K562 (cell line): ENCODE results near the gene IFIT5. TPM values are rescaled to one million over a fixed set of nuclear protein-coding genes. Genes with fewer than 3 reads are reported as not detected.

Experiments
- ATAC-seq: fragments of 200-7000 bp; cut with Tn5 transposase; 3 replicates; pipeline ENCODE4 v1.9.1; 2020; ENCODE audit warnings: moderate library complexity
- BruUV-seq: library from RNA; stranded (reverse); fragments of 400-500 nt; replicated peaks from 2 replicates; lab custom pipeline; 2021; lab: Mats Ljungman, UMichigan
- CTCF ChIA-PET: fragments of 300-600 bp; formaldehyde crosslinking; extraction: SDS; loops from one replicate; lab custom pipeline; 2021; ENCODE audit warnings: low intra/inter-chr PET ratio; lab: Yijun Ruan, JAX
- POLR2A ChIA-PET: fragments of 300-600, 350-650 bp; sonication (Branson Sonifier 250); formaldehyde crosslinking; extraction: SDS; loops from one replicate; lab custom pipeline; 2021; ENCODE audit warnings: antibody characterized with exemption, inconsistent platforms; lab: Yijun Ruan, JAX
- DNase-seq, 4 experiments: peaks; one replicate each; pipeline versions ENCODE4 v3.0.0 to v3.0.0-alpha.2; 2011 to 2018; ENCODE audit warnings: low spot score in 3 of 4, mixed read lengths in 3 of 4; ENCODE audit errors: extremely low read depth in 1 of 4
- FAIRE-seq: peaks from 2 replicates; lab custom pipeline; 2011; peaks lifted over from hg19 to GRCh38; lab: Jason Lieb, UNC
- H2AFZ ChIP-seq: 2 replicates; pipeline ENCODE4 v1.6.0; 2011; ENCODE audit warnings: low read depth, low read length, control low read depth, inconsistent platforms
- H3K27ac ChIP-seq: fragments of 200-600 bp; 3 replicates; pipeline ENCODE4 v1.8.0; 2011; ENCODE audit warnings: low read depth, mild to moderate bottlenecking, control low read depth, inconsistent platforms, low read length, moderate library complexity, mixed read lengths; ENCODE audit errors: extremely low read depth
- H3K27me3 ChIP-seq, 2 experiments: fragments of 300-600 bp in 1 of 2; 2 replicates in 1 of 2; 3 replicates in 1 of 2; pipeline versions ENCODE4 v1.6.0 to v1.8.0; 2011; ENCODE audit warnings: inconsistent platforms in 2 of 2, low read length in 2 of 2, mild to moderate bottlenecking in 1 of 2, mixed read lengths in 1 of 2, moderate library complexity in 1 of 2; ENCODE audit not compliant: control insufficient read depth in 2 of 2, insufficient read depth in 2 of 2
- H3K36me3 ChIP-seq: fragments of 300-600 bp; 3 replicates; pipeline ENCODE4 v1.8.0; 2011; ENCODE audit warnings: mild to moderate bottlenecking, low read length, inconsistent platforms; ENCODE audit not compliant: control insufficient read depth, insufficient read depth
- H3K4me1 ChIP-seq, 2 experiments: fragments of 200-600 bp in 1 of 2; replicated peaks in 1 of 2; 2 replicates in 1 of 2; 3 replicates in 1 of 2; pipeline versions ENCODE4 v1.5.1 to v1.8.0; 2011; ENCODE audit warnings: inconsistent platforms in 2 of 2, low read length in 2 of 2, mild to moderate bottlenecking in 1 of 2, mixed read lengths in 1 of 2, moderate library complexity in 1 of 2; ENCODE audit not compliant: control insufficient read depth in 2 of 2, insufficient read depth in 2 of 2
- H3K4me2 ChIP-seq: 2 replicates; pipeline ENCODE4 v1.6.1; 2011; ENCODE audit warnings: low read length, control low read depth, inconsistent platforms, mixed read lengths; ENCODE audit not compliant: insufficient read depth
- H3K4me3 ChIP-seq: fragments of 200-600 bp; sonication (generic), shearing (Covaris generic); 2 replicates; pipeline ENCODE4 v1.5.1; 2016; ENCODE audit warnings: control low read depth, inconsistent platforms
- H3K79me2 ChIP-seq: fragments of 200-600 bp; 3 replicates; pipeline ENCODE4 v1.8.0; 2011; ENCODE audit warnings: low read length, inconsistent platforms; ENCODE audit not compliant: control insufficient read depth, insufficient read depth
- H3K9ac ChIP-seq, 2 experiments: 2 replicates each; pipeline versions ENCODE4 v1.6.0 to v1.6.1; 2011; ENCODE audit warnings: low read depth in 2 of 2, low read length in 2 of 2, control low read depth in 1 of 2, inconsistent platforms in 1 of 2, mild to moderate bottlenecking in 1 of 2, mixed read lengths in 1 of 2; ENCODE audit not compliant: insufficient read depth in 1 of 2
- H3K9me1 ChIP-seq: one replicate; pipeline ENCODE4 v1.6.0; 2011; ENCODE audit warnings: inconsistent platforms, mild to moderate bottlenecking, low read length, moderate library complexity; ENCODE audit not compliant: control insufficient read depth, insufficient read depth
- H3K9me3 ChIP-seq: replicated peaks from 2 replicates; pipeline ENCODE4 v1.5.1; 2011; ENCODE audit warnings: low read depth, low read length, inconsistent platforms; ENCODE audit not compliant: control insufficient read depth, insufficient read depth
- H4K20me1 ChIP-seq: replicated peaks from 2 replicates; pipeline ENCODE4 v1.6.1; 2011; ENCODE audit warnings: low read length, inconsistent platforms, mixed read lengths; ENCODE audit not compliant: control insufficient read depth, insufficient read depth
- DIDO1 ChIP-seq: fragments of 450-650 bp; IDR thresholded peaks from 2 replicates; pipeline ENCODE4 v1.6.1; 2016; ENCODE audit warnings: low read depth, missing biosample characterization, missing genetic modification characterization
- OTX1 ChIP-seq: fragments of 450-650 bp; formaldehyde crosslinking; IDR thresholded peaks from 2 replicates; pipeline ENCODE4 v1.4.0; 2022; ENCODE audit warnings: mild to moderate bottlenecking
- PHB2 ChIP-seq: fragments of 450-650 bp; IDR thresholded peaks from 2 replicates; pipeline ENCODE4 v1.6.1; 2017; ENCODE audit warnings: low read depth
- PHF21A ChIP-seq: fragments of 450-650 bp; IDR thresholded peaks from 2 replicates; pipeline ENCODE4 v1.6.1; 2017; ENCODE audit warnings: low read depth, borderline replicate concordance
- SMARCA5 ChIP-seq: fragments of 450-650 bp; IDR thresholded peaks from 2 replicates; pipeline ENCODE4 v1.6.1; 2016
- TEAD4 ChIP-seq, 2 experiments: sonication (generic) in 1 of 2; formaldehyde crosslinking in 1 of 2; IDR thresholded peaks; 2 replicates each; pipeline versions ENCODE4 v1.6.1 to v1.8.0; 2012 to 2022; ENCODE audit warnings: borderline replicate concordance in 1 of 2, inconsistent platforms in 1 of 2, low read length in 1 of 2, mild to moderate bottlenecking in 1 of 2, missing genetic modification reagents in 1 of 2
- ZSCAN29 ChIP-seq: fragments of 450-650 bp; IDR thresholded peaks from 2 replicates; pipeline ENCODE4 v1.6.1; 2017
- WGBS: fragments of 100-300 bp; shearing (Covaris generic); methylation state at CpG from one replicate; pipeline ENCODE4 v1.1.6; 2016; ENCODE audit warnings: low coverage, mixed read lengths; ENCODE audit not compliant: insufficient coverage; ENCODE audit errors: missing lambda C conversion rate; 5-methylcytosine and 5-hydroxymethylcytosine counted together
- in situ Hi-C: fragments of 300-500 bp; cut with MboI; formaldehyde crosslinking; loops from 4 replicates; pipeline ENCODE4 v1.15.0; 2018; ENCODE audit warnings: inconsistent platforms, mixed read lengths
- intact Hi-C: fragments of 100-400 bp; cut with micrococcal nuclease; formaldehyde crosslinking; loops from 2 replicates; pipeline ENCODE4 v1.14.2; 2022
- polyA plus RNA-seq, 8 experiments: library from polyadenylated mRNA; depleted of rRNA in 4 of 8; stranded (reverse) in 5 of 8; unstranded in 3 of 8; fragments of >200 nt; fragmentation: Nextera tagmentation in 2 of 8; fragmentation: Illumina TruSeq in 1 of 8; extraction: Ambion mirVana in 2 of 8; extraction: Trizol in 1 of 8; gene quantifications; 2 replicates each; pipeline versions ENCODE4 v1.2.1 to v1.2.3, GENCODE V29; 2011 to 2014; ENCODE audit warnings: inconsistent platforms in 1 of 8, missing spikeins in 1 of 8
- total RNA-seq, 7 experiments: library from RNA; depleted of rRNA in 6 of 7; stranded (reverse); fragments of >200 nt in 6 of 7; fragmentation: Illumina TruSeq in 2 of 7; extraction: Trizol in 2 of 7; gene quantifications; 2 replicates each; pipeline versions ENCODE4 v1.2.1 to v1.2.3, GENCODE V29; 2011 to 2021; ENCODE audit warnings: low replicate concordance in 1 of 7
- TF ChIP-seq, protein P1 (sequence below): fragments of 450-650 bp; IDR thresholded peaks from 2 replicates; pipeline ENCODE4 v1.6.1; 2016; ENCODE audit warnings: antibody characterized with exemption
- TF ChIP-seq, protein P2 (sequence below): fragments of 200-800 bp; sonication (Bioruptor generic); IDR thresholded peaks from 2 replicates; pipeline ENCODE4 v1.6.1; 2016; ENCODE audit warnings: missing genetic modification characterization, missing compliant biosample characterization

The IFIT5 gene
- total and polyA plus RNA-seq, 9 of the 15 experiments (the other 6 are each of a cell fraction or from before 2014, with no cell fraction given) = 0.04 to 0.11 (median 0.06) TPM; not detected in 5

DNA sequence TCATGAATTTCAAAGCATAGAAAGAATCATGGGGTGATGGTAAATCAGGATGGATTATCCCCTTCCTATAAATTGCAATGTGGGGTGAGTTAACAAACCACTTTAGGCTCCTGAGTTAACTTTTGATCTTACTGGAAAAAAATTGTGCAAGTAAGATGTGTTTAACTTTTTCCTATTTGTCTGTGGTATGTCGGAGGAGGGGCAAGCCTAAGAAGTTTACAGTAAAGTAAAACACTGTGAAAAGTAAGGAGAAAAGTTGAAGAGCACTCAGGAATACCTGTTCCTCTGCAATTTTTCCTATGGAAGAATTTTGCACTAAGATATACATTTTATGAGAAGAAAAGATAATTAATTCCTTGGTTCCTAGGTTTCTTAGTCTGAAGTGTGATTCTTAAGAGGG is 44.4 kb downstream of the IFIT5 start:
- no CpG with 5 or more reads among the region's 1 CpG for WGBS
- ATAC-seq (no peak), DNase-seq (no peak), FAIRE-seq (no peak)
- ChIA-PET POLR2A (no interaction called here), CTCF (no interaction called here)
- H3K27ac ChIP-seq = no peak overlapping the region
- H3K9me3 ChIP-seq = no peaks in the 10 kb centered on the region
- no peaks in the 10 kb centered on the region for H3K36me3 ChIP-seq
- H3K9me1 ChIP-seq = no peaks in the 10 kb centered on the region
- in situ Hi-C loops = no loop called here
- H3K9ac ChIP-seq = no peak overlapping the region
- no peak overlapping the region for H2AFZ ChIP-seq
- TF ChIP-seq PHB2 (no peak), DIDO1 (tag) (no peak), TEAD4 (IDR thresholded peaks at IDR 0.05; ENCODE audit: low read length) (no peak), TEAD4 (CRISPR knock-in tag; IDR thresholded peaks at IDR 0.05; ENCODE audit: borderline replicate concordance) (no peak), PHF21A (no peak), SMARCA5 (no peak), ZSCAN29 (no peak), OTX1 (CRISPR knock-in tag) (no peak)
- TF ChIP-seq, protein P1, sequence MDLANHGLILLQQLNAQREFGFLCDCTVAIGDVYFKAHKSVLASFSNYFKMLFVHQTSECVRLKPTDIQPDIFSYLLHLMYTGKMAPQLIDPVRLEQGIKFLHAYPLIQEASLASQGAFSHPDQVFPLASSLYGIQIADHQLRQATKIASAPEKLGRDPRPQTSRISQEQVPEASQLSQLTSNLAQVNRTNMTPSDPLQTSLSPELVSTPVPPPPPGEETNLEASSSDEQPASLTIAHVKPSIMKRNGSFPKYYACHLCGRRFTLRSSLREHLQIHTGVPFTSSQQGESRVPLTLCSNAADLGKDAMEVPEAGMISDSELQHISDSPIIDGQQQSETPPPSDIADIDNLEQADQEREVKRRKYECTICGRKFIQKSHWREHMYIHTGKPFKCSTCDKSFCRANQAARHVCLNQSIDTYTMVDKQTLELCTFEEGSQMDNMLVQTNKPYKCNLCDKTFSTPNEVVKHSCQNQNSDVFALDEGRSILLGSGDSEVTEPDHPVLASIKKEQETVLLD = no peak
- TF ChIP-seq, protein P2, sequence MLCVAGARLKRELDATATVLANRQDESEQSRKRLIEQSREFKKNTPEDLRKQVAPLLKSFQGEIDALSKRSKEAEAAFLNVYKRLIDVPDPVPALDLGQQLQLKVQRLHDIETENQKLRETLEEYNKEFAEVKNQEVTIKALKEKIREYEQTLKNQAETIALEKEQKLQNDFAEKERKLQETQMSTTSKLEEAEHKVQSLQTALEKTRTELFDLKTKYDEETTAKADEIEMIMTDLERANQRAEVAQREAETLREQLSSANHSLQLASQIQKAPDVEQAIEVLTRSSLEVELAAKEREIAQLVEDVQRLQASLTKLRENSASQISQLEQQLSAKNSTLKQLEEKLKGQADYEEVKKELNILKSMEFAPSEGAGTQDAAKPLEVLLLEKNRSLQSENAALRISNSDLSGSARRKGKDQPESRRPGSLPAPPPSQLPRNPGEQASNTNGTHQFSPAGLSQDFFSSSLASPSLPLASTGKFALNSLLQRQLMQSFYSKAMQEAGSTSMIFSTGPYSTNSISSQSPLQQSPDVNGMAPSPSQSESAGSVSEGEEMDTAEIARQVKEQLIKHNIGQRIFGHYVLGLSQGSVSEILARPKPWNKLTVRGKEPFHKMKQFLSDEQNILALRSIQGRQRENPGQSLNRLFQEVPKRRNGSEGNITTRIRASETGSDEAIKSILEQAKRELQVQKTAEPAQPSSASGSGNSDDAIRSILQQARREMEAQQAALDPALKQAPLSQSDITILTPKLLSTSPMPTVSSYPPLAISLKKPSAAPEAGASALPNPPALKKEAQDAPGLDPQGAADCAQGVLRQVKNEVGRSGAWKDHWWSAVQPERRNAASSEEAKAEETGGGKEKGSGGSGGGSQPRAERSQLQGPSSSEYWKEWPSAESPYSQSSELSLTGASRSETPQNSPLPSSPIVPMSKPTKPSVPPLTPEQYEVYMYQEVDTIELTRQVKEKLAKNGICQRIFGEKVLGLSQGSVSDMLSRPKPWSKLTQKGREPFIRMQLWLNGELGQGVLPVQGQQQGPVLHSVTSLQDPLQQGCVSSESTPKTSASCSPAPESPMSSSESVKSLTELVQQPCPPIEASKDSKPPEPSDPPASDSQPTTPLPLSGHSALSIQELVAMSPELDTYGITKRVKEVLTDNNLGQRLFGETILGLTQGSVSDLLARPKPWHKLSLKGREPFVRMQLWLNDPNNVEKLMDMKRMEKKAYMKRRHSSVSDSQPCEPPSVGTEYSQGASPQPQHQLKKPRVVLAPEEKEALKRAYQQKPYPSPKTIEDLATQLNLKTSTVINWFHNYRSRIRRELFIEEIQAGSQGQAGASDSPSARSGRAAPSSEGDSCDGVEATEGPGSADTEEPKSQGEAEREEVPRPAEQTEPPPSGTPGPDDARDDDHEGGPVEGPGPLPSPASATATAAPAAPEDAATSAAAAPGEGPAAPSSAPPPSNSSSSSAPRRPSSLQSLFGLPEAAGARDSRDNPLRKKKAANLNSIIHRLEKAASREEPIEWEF (CRISPR knock-in tag) = no peak
- H3K27me3 ChIP-seq = no peaks in the 10 kb centered on the region
- no peaks in the 10 kb centered on the region for H3K4me1 ChIP-seq
- intact Hi-C loops = no loop called here
- no peaks in the 10 kb centered on the region for H3K79me2 ChIP-seq
- no TSS peak for BruUV-seq
- no peak overlapping the region for H3K4me2 ChIP-seq
- H3K4me3 ChIP-seq = no peak overlapping the region
- no peaks in the 10 kb centered on the region for H4K20me1 ChIP-seq
